SU-DHL-6 (cell line): ENCODE data around the gene ARPP19.

Experiments
- EZH2phosphoT487 ChIP-seq: fragments of 200-600 bp; sonication (generic), shearing (Covaris generic); conservative IDR thresholded peaks from 2 replicates; pipeline ENCODE4 v1.6.1; 2018; ENCODE audit warnings: mild to moderate bottlenecking, antibody characterized with exemption, low read length, moderate library complexity, mixed read lengths
- TF ChIP-seq, protein P1 (sequence below): fragments of 200-600 bp; sonication (generic); IDR thresholded peaks from one replicate; pipeline ENCODE4 v1.5.1; 2017; ENCODE audit warnings: antibody characterized with exemption, mild to moderate bottlenecking, low read length, moderate library complexity; ENCODE audit not compliant: insufficient read depth, poor library complexity, severe bottlenecking

- TF ChIP-seq, protein P1, sequence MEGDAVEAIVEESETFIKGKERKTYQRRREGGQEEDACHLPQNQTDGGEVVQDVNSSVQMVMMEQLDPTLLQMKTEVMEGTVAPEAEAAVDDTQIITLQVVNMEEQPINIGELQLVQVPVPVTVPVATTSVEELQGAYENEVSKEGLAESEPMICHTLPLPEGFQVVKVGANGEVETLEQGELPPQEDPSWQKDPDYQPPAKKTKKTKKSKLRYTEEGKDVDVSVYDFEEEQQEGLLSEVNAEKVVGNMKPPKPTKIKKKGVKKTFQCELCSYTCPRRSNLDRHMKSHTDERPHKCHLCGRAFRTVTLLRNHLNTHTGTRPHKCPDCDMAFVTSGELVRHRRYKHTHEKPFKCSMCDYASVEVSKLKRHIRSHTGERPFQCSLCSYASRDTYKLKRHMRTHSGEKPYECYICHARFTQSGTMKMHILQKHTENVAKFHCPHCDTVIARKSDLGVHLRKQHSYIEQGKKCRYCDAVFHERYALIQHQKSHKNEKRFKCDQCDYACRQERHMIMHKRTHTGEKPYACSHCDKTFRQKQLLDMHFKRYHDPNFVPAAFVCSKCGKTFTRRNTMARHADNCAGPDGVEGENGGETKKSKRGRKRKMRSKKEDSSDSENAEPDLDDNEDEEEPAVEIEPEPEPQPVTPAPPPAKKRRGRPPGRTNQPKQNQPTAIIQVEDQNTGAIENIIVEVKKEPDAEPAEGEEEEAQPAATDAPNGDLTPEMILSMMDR, result no peak
- TF ChIP-seq EZH2phosphoT487, result no peak
Measured at GRCh38 chr15:52609593-52609992, 40.8 kb upstream of the ARPP19 start.
